Measurements from ENCODE around the gene DNAJB6.

DNA sequence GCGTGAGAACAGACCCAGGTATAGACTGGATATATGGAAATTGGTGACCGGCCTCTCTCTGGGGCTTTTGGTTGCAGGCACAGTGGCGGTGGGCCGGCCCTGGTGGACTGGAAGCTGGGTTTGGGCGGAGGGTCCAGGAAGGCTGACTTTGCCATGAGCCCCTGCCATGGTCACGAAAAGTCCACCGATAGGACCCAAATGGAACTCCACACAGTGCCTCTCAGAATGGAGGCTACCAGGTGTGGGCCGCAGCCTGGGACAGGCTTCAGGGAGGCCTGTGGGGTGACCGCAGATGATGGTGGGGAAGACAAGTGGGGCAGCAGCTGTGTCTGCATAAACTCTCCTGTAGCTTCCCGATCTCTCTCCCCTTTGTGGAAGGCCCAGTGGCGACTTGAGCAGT lies 123.2 kb downstream of the DNAJB6 start:
- no peak for TF ChIP-seq RFX5 (IDR thresholded peaks at IDR 0.05; ENCODE audit: low read depth, low read length)
- TF ChIP-seq, protein P1, sequence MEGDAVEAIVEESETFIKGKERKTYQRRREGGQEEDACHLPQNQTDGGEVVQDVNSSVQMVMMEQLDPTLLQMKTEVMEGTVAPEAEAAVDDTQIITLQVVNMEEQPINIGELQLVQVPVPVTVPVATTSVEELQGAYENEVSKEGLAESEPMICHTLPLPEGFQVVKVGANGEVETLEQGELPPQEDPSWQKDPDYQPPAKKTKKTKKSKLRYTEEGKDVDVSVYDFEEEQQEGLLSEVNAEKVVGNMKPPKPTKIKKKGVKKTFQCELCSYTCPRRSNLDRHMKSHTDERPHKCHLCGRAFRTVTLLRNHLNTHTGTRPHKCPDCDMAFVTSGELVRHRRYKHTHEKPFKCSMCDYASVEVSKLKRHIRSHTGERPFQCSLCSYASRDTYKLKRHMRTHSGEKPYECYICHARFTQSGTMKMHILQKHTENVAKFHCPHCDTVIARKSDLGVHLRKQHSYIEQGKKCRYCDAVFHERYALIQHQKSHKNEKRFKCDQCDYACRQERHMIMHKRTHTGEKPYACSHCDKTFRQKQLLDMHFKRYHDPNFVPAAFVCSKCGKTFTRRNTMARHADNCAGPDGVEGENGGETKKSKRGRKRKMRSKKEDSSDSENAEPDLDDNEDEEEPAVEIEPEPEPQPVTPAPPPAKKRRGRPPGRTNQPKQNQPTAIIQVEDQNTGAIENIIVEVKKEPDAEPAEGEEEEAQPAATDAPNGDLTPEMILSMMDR (conservative IDR thresholded peaks at IDR 0.05; ENCODE audit: low read depth, low read length): no peak
- TF ChIP-seq POLR2A (IDR thresholded peaks at IDR 0.05; ENCODE audit: low read depth, low read length): no peak
- no peak for TF ChIP-seq SMC3 (IDR thresholded peaks at IDR 0.05; ENCODE audit: low read depth, low read length)

All from IMR-90 (cell line).